ENCODE measurements around the gene ZNF175.

- TF ChIP-seq ELF4 (IDR thresholded peaks at IDR 0.05) (no peak), PKNOX1 (IDR thresholded peaks at IDR 0.05) (no peak), SP1 (IDR thresholded peaks at IDR 0.05) (no peak), BHLHE40 (IDR thresholded peaks at IDR 0.05; ENCODE audit: borderline replicate concordance) (no peak), NFRKB (IDR thresholded peaks at IDR 0.05) (no peak), ARNT (IDR thresholded peaks at IDR 0.05) (no peak), FOXM1 (IDR thresholded peaks at IDR 0.05; ENCODE audit: borderline replicate concordance) (no peak), FOXA1 (IDR thresholded peaks at IDR 0.05) (no peak), TARDBP (IDR thresholded peaks at IDR 0.05) (no peak), SUZ12 (IDR thresholded peaks at IDR 0.05) (no peak), LEF1 (IDR thresholded peaks at IDR 0.05; ENCODE audit: borderline replicate concordance) (no peak), FOXK2 (IDR thresholded peaks at IDR 0.05) (no peak), ZNF384 (IDR thresholded peaks at IDR 0.05) (no peak)
Observed at GRCh38 chr19:51607077-51607476, 36.0 kb downstream of the ZNF175 start.
